NCI-H2171 treated with DMSO at 0.1 percent for 48 hours (cell line): Measurements from ENCODE around the gene HNRNPUL1.
A peak's percentile ranks its signal among the peaks of the same experiment; 100 is the strongest.
"Not testable (repeated sequence)": the region's sequence is repeated elsewhere in the genome, so short reads cannot be mapped to it uniquely, and the experiment has no call there.

Experiments used
- DNase-seq: peaks from one replicate; lab custom pipeline; 2025; lab: John Stamatoyannopoulos, UW

HNRNPUL1 gene

GRCh38 chr19:41263850-41264580 lies at the start of gene HNRNPUL1:
Gene HNRNPUL1 (plus strand): TSS chr19:41264372. CDS start chr19:41264504, 132 bp downstream.
- DNase-seq: peak; percentile 100

GRCh38 chr19:41217741-41218140 lies 46.4 kb upstream of the HNRNPUL1 start:
- no peak for DNase-seq

GRCh38 chr19:41218249-41218614 lies 45.9 kb upstream of the HNRNPUL1 start:
- DNase-seq: no peak

GRCh38 chr19:41218615-41219507 lies 45.3 kb upstream of the HNRNPUL1 start, which contains the start of gene AXL:
Gene AXL (plus strand): TSS chr19:41219223. CDS start chr19:41219393, 170 bp downstream.
- no peak for DNase-seq

- DNase-seq: no peak
These were observed 44.1 kb upstream of the HNRNPUL1 start for GRCh38 chr19:41219924-41220567.

- DNase-seq: no peak
These were observed 43.4 kb upstream of the HNRNPUL1 start for GRCh38 chr19:41220811-41221210.

GRCh38 chr19:41221514-41222205 lies 42.5 kb upstream of the HNRNPUL1 start:
- DNase-seq: no peak

GRCh38 chr19:41222240-41222639 lies 41.9 kb upstream of the HNRNPUL1 start:
- DNase-seq: no peak

GRCh38 chr19:41223431-41224234 lies 40.5 kb upstream of the HNRNPUL1 start:
- DNase-seq: no peak

- no peak for DNase-seq
These were observed 39.5 kb upstream of the HNRNPUL1 start for GRCh38 chr19:41224632-41225031.

- no peak for DNase-seq
These were observed 38.7 kb upstream of the HNRNPUL1 start for GRCh38 chr19:41225238-41226052.

GRCh38 chr19:41226053-41226873 lies 37.9 kb upstream of the HNRNPUL1 start:
- no peak for DNase-seq

- no peak for DNase-seq
These were observed 37.2 kb upstream of the HNRNPUL1 start for GRCh38 chr19:41226874-41227390.

GRCh38 chr19:41228486-41228885 lies 35.7 kb upstream of the HNRNPUL1 start:
- DNase-seq: no peak

- DNase-seq: not testable (repeated sequence)
These were observed 34.8 kb upstream of the HNRNPUL1 start for GRCh38 chr19:41229338-41229737.

- DNase-seq: no peak
These were observed 33.9 kb upstream of the HNRNPUL1 start for GRCh38 chr19:41230067-41230857.

- no peak for DNase-seq
These were observed 31.5 kb upstream of the HNRNPUL1 start for GRCh38 chr19:41232686-41233085.

- no peak for DNase-seq
These were observed 30.4 kb upstream of the HNRNPUL1 start for GRCh38 chr19:41233748-41234240.
